Measurements from ENCODE around the gene NCR2.
"Not testable (repeated sequence)": the region's sequence is repeated elsewhere in the genome, so short reads cannot be mapped to it uniquely, and the experiment has no call there.

Gene NCR2, protein sequence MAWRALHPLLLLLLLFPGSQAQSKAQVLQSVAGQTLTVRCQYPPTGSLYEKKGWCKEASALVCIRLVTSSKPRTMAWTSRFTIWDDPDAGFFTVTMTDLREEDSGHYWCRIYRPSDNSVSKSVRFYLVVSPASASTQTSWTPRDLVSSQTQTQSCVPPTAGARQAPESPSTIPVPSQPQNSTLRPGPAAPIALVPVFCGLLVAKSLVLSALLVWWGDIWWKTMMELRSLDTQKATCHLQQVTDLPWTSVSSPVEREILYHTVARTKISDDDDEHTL

DNA sequence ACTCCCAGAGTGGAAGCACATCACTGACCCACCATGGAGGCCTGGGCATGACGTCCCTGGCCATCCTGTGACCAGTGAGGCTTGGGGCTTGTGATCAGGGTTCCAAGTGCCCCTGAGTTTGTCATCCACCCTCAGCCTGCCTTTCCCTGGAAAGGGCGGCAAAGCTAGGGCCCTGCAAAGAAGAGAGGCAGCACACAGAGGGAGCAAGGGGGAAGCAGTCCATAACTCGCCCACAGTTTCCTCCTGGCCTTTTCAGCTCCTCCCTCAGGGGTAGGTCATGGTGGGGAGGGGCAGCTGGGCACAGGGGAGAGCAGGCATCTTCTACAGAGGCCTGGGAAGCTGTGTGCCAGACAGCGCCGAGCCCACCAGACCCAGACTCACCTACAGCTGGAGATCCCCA lies at the start of gene NCR2:
Gene NCR2 (plus strand): TSS at position 313 of the 400 bp plus-strand sequence. CDS start 269 bp downstream, outside the sequence.
- DNase-seq, result no peak

DNA sequence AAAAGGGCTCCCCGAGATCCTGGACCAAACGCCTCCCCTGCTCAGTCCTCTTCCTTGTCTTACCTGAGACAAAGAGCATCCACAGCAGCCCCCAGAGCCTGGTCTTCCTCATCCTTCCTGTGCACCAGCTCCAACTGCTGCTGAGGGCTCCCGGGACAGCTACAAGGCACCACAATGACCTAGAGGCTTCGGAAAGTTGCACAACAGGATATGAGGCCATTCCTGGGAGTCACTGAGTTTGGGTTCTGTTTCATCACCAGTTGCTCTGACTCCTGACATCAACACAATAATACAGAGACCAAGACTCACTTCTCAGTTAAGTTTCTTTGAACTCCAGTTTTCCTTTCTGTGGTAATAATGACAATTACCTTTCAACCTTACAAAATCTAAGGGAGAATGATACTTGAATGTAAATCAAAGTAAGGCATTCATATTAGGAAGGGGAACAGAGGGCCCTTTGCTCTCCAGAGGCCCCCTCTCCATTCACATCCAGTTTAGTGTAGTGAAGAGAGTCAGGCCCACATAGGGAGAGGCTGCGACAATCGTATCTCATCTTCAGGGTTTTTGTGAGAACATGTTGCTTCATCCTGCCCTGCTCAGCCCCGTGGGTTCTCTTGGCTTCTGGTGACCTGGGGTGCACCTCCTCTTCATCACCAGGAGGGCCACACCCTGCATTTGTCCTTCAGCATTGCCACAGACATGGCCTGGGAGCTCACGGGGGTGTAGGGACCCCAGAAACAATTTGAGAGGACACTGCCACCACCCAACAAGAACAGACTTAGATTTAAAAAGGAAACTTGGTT lies 48.7 kb upstream of the NCR2 start, which contains the start of gene TREM1:
Gene TREM1 (minus strand): TSS at position 139 of the 803 bp plus-strand sequence. CDS start 27 bp downstream, at position 112.
- DNase-seq, result no peak

GRCh38 chr6:41288030-41288753 lies 47.2 kb upstream of the NCR2 start:
- no peak for DNase-seq

GRCh38 chr6:41288754-41289129 lies 46.7 kb upstream of the NCR2 start:
- DNase-seq, result no peak

DNA sequence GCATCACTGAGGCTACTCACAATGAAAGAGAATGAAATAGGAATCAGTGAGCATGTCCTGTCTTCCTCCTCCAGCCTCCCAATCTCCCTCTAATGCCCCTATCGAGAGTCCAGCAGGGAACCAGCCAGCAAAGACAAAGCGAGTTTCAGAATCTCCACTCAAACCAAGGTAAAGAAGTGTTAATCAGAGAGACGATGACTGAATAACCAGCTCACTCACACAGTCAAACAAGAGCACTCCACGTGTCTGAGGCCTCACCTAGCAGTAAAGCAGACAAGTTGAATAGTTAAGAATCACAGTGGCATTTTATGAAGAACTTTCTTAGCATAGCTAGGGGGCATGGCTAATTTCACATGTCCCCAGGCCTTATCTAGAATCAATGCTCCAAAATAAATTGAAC lies 45.6 kb upstream of the NCR2 start:
- no peak for DNase-seq

DNA sequence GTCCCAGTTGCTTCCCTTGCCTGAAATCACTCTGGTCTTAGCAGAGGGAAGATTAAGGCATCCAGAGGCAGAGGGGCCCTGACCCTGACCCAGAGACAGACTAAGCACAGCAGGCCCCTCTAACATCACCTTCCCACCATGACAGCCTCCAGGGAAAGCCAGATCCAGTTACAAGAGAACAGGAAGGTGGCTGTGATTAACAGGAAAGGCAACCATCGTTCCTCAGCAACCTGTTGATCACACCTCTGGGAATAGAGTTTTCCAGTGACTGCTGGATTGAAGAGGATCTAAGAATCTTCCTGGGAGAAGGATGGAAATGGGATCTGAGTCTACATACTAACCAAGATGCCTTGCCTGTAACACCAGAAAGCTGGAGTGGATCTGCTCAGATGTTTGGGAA lies 43.7 kb upstream of the NCR2 start:
- no peak for DNase-seq

DNA sequence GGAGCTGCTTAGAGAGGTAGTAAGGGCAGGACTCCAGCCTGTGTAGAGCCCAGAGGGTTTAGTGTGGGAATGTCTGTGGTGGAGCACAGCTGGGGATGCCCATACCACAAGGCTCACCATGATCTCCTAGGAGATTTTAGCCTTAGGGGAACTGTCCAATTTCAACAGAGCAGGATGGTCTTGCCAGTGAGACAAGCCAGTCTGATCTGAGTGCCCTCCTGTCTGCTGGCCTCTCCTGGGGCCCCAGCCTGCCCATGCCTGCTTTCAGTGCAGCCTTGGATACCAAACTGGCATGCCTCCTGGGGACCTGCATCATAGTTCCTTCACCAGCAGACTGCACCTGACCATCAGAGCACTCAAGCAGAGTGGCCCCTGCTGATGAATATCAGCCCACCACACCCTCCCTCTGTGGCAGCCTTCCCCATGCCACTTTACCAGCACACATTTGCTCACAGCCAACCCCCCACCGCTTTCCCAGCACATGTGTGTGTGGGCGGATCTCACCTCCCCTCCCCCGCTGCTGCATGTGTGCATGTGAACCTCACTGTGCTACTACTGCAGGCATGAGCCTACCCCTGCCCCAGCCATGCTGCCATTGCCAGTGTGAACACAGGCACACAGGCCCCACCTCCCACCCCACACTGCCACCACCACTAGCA lies 41.1 kb upstream of the NCR2 start:
- DNase-seq, result no peak

- DNase-seq, result not testable (repeated sequence)
Measured at GRCh38 chr6:41297248-41297647, 38.2 kb upstream of the NCR2 start.

DNA sequence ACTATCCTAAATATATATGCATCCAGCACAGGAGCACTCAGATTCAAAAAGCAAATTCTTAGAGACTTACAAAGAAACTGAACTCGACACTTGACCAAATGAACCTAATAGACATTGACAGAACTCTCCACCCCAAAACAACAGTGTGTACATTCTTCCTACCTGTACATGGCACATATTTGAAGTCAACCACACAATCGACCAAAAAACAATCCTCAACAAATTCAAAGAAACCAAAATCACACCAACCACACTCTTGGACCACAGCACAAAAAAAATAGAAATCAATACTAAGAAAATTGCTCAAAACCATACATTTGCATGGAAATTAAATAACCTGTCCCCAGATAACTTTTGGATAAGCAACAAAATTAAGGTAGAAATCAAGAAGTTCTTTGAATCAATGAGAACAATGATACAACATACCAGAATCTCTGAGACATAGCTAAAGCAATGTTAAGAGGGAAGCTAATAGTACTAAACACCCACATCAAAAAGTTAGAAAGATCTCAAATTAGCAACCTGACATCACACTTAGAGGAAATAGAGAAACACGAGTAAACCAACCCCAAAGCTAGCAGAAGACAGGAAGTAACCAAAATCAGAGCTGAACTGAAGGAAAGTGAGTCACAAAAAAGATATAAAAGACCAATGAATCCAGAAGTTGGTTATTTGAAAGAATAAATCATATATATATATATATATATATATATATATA lies 36.5 kb upstream of the NCR2 start:
- DNase-seq, result no peak

DNA sequence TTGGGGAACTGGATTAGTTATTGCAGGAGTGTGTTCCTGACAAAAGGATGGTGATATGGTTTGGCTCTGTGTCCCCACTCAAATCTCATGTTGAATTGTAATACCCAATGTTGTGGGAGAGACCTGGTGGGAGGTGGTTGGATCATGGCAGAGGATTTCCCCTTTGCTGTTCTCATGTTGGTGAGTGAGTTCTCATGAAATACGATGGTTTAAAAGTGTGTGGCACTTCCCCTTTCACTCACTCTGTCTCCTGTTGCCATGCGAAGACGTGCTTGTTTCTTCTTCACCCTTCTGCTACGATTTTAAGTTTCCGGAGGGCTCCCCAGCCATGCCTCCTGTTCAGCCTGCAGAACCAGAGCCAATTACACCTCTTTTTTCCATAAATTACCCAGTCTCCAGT lies 32.8 kb upstream of the NCR2 start:
- DNase-seq, result no peak

- no peak for DNase-seq
Measured at GRCh38 chr6:41306187-41306854, 29.1 kb upstream of the NCR2 start.

- no peak for DNase-seq
Measured at GRCh38 chr6:41315203-41315602, 20.2 kb upstream of the NCR2 start.

DNA sequence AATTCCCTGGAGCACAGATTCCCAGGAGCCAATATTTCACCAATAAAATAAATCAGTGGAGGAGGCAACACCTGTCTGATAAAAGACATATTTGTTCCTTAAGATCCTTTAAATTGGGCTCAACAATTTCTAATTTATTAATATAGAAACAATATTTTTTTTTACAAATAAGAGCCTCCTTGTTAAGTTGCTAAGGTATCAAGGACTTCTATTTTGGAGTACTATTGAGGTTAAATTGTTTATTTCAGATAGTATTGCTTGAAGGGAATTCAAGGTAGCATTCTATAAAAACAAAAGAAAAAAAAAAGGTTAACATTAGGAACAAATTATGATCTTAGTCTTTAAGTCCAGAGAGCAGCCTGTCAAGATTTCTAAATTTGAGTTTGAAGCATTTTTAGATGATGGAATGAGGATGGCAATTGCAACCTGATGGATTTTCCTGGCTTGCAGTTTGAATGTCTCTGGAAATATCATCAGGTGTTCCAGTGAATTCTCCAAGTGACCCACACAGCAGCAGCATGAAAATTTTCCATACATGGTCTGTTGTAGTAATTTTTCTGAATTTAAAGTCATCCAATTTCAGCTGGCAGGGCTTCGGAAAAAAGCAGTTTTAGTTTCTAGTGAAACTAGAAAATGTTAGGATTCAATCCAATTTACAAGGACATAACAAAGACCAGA lies 19.3 kb upstream of the NCR2 start:
- no peak for DNase-seq

DNA sequence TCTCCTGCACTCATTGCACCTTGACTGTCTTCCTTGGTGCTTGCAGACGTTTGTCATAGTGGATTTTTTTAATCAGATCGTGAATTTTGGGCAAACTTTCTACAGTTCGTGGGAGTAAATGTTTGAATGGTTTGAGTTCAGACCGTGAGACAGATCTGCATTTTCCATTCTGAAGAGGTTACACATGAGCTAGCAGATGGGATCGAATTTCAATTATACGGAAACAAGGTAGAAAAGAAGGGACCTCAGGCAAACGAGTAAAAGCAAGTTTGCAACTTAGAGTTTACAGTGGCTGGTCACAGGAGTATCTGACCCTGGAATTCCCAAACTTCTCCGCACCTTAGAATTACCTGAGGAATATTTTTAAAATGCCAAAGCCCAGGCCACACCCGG lies 17.2 kb upstream of the NCR2 start:
- no peak for DNase-seq

- peak; percentile 92 for DNase-seq
Measured at GRCh38 chr6:41318654-41319565, 16.5 kb upstream of the NCR2 start.

GRCh38 chr6:41321183-41321582 lies 14.2 kb upstream of the NCR2 start:
- no peak for DNase-seq

- DNase-seq, result no peak
Measured at GRCh38 chr6:41325446-41326066, 9.9 kb upstream of the NCR2 start.

GRCh38 chr6:41326092-41326491 lies 9.3 kb upstream of the NCR2 start:
- no peak for DNase-seq

DNA sequence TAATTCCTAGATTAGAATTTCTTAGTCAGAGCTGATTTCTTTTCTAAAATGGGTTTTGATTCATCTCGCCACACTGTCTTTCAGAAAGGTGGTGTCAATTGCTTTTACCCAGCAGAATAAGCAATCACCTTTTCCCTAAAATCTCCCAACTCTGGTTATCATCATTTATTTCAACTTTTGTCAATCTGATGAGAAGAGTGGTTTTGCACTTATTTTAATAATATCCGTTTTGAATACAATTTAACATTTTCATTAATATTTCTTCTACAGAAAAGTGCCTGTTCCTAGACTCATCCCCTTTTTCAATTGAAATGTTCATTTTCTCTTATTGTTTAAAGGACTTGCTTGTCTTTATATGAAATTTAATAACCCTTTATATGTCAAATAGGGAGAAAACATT lies 8.2 kb upstream of the NCR2 start:
- DNase-seq, result no peak

Data from activated CD8-positive, alpha-beta memory T cell treated with anti-CD3 and anti-CD28 coated beads for 24 hours (primary cell).